ENCODE data around the gene UNC45A.

The UNC45A gene

GRCh38 chr15:90972133-90972532, 37.0 kb downstream of the UNC45A start:
- no peak for DNase-seq
- no peaks in the 10 kb centered on the region for H3K9me3 ChIP-seq (ENCODE audit: severe bottlenecking)
- H3K27me3 ChIP-seq (ENCODE audit: insufficient read depth, low read depth, severe bottlenecking) = no peaks in the 10 kb centered on the region
- H3K4me3 ChIP-seq (ENCODE audit: low read depth, low read length) = no peak overlapping the region
- peaks cover 92% of the 10 kb centered on the region for H3K36me3 ChIP-seq
- TF ChIP-seq CTCF (IDR thresholded peaks at IDR 0.05; ENCODE audit: low read depth, low read length) = no peak
- no peak overlapping the region for H3K27ac ChIP-seq

DNA sequence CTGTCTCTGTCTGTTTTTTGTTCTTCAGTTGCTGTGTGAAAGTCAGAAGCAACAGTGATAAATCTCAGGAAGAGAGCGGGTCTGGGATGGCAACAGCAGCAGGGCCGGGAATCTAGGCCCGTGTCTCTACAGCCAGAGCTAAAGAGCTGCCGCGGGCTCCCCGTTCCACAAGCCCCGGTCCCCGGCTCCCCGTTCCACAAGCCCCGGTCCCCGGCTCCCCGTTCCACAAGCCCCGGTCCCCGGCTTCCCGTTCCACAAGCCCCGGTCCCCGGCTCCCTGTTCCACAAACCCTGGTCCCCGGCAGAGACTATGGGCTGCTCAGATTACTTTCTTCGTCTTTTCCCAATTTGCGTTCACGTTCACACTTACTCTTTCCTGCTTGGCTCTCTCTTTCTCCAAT, 39.1 kb downstream of the UNC45A start:
- Histone ChIP-seq H3K9me3 (ENCODE audit: severe bottlenecking) (no peaks in the 10 kb centered on the region), H3K27ac (no peak overlapping the region), H3K36me3 (peaks cover 88% of the 10 kb centered on the region), H3K4me3 (ENCODE audit: low read depth, low read length) (no peak overlapping the region), H3K27me3 (ENCODE audit: insufficient read depth, low read depth, severe bottlenecking) (no peaks in the 10 kb centered on the region)
- TF ChIP-seq CTCF (IDR thresholded peaks at IDR 0.05; ENCODE audit: low read depth, low read length) = no peak
- DNase-seq = no peak

DNA sequence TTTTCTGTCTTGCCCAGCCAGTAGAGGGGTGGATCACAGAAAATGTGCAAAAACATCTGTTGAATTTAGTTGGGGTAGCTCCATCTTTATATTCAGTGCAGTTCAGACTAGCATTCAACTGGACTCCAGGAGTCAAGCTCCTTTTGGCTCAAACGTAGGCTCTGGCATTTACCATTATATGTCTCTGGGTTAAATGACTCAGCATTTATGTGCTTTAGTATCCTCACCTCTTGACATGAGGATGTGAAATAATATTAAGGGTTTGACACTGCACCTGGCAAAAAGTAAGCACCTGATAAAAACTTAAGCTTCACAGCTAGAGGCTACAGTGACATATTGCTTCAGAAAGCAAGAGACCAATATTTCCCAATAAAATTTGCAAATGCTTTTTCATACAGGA, 44.5 kb downstream of the UNC45A start:
- Histone ChIP-seq H3K36me3 (peaks cover 95% of the 10 kb centered on the region), H3K4me3 (ENCODE audit: low read depth, low read length) (no peak overlapping the region), H3K27ac (no peak overlapping the region), H3K27me3 (ENCODE audit: insufficient read depth, low read depth, severe bottlenecking) (no peaks in the 10 kb centered on the region), H3K9me3 (ENCODE audit: severe bottlenecking) (no peaks in the 10 kb centered on the region)
- TF ChIP-seq CTCF (IDR thresholded peaks at IDR 0.05; ENCODE audit: low read depth, low read length) = no peak
- no peak for DNase-seq

- no peak overlapping the region for H3K4me3 ChIP-seq (ENCODE audit: low read depth, low read length)
These were observed 46.6 kb downstream of the UNC45A start for GRCh38 chr15:90981681-90982080.

DNA sequence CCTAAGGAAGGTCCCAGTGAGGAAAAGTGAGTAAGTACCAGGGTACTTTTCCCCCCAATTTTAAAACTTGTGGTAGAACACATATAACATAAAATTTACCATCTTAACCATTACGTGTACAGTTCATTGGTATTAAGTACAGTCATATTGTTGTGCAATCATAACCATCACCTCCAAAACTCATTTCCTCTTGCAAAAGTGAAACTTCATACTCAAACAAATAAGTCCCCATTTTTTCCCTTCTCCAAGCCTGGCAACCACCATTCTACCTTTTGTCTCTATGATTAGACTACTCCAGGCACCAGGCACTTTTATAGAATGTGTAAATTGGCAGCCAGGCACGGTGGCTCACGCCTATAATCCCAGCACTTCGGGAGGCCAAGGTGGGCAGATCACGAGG, 47.0 kb downstream of the UNC45A start:
- Histone ChIP-seq H3K27me3 (ENCODE audit: insufficient read depth, low read depth, severe bottlenecking) (no peaks in the 10 kb centered on the region), H3K9me3 (ENCODE audit: severe bottlenecking) (no peaks in the 10 kb centered on the region), H3K36me3 (peaks cover 80% of the 10 kb centered on the region), H3K4me3 (ENCODE audit: low read depth, low read length) (no peak overlapping the region), H3K27ac (no peak overlapping the region)
- TF ChIP-seq CTCF (IDR thresholded peaks at IDR 0.05; ENCODE audit: low read depth, low read length) = no peak
- DNase-seq = no peak

More at GRCh38 chr15:90981681-90982080, 46.6 kb downstream of the UNC45A start:
- no peak for TF ChIP-seq CTCF (IDR thresholded peaks at IDR 0.05; ENCODE audit: low read depth, low read length)
- no peak overlapping the region for H3K27ac ChIP-seq
- no peaks in the 10 kb centered on the region for H3K9me3 ChIP-seq (ENCODE audit: severe bottlenecking)
- H3K27me3 ChIP-seq (ENCODE audit: insufficient read depth, low read depth, severe bottlenecking) = no peaks in the 10 kb centered on the region
- peaks cover 85% of the 10 kb centered on the region for H3K36me3 ChIP-seq
- no peak for DNase-seq

- no peak for DNase-seq
- TF ChIP-seq CTCF (IDR thresholded peaks at IDR 0.05; ENCODE audit: low read depth, low read length) = no peak
- Histone ChIP-seq H3K9me3 (ENCODE audit: severe bottlenecking) (no peaks in the 10 kb centered on the region), H3K4me3 (ENCODE audit: low read depth, low read length) (no peak overlapping the region), H3K27me3 (ENCODE audit: insufficient read depth, low read depth, severe bottlenecking) (no peaks in the 10 kb centered on the region), H3K36me3 (peaks cover 44% of the 10 kb centered on the region), H3K27ac (peak overlapping the region; percentile 78)
These were observed 51.9 kb downstream of the UNC45A start for GRCh38 chr15:90986790-90987507.
